Stimulated activated CD8-positive, alpha-beta memory T cell treated with anti-CD3 and anti-CD28 coated beads, Interleukin-15, amount 100 ng/mL, for 48 hours (primary cell): ENCODE results near the gene XYLT1.

Experiments
- DNase-seq, 2 donors: peaks; one replicate each; pipeline ENCODE4 v3.0.0-alpha.2; 2020; ENCODE audit warnings: low read depth in 2 of 2

XYLT1 gene

DNA sequence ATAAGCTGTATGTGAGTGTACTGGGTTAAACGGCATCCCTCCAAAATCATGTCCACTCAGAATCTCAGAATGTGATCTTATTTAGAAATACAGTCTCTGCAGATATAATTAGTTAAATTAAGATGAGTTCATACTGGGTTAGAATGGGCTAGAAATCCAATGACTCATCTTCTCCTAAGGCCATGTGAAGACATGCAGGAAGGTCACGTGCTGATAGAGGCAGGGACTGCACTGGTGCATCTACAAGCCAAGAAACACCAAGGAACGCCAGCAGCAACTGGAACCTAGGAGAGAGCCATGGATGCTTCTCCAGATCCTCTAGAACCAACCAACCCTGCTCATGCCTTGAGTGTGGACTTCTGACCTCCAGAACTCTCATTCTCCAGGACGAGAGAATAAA, 241.0 kb downstream of the XYLT1 start:
- no peak for DNase-seq

DNA sequence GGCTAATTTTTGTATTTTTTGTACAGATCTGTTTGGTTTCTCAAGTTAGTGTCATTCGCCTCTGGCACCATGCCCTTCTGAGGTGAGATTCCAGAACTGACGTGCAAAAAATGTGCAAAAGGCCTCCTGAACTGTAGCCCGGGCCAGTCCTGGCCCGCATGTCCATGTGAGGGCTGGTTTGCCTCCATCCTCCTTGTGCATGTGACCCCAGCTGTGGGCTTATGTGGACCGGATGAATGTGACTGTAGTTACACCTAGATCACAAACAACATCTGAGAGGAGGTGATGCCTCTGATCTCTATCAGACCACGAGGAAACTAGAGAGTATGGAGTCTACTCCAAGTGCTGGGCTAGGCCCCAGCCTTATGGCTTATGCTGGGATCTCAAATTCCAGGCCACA, 241.6 kb downstream of the XYLT1 start:
- DNase-seq, result no peak

DNA sequence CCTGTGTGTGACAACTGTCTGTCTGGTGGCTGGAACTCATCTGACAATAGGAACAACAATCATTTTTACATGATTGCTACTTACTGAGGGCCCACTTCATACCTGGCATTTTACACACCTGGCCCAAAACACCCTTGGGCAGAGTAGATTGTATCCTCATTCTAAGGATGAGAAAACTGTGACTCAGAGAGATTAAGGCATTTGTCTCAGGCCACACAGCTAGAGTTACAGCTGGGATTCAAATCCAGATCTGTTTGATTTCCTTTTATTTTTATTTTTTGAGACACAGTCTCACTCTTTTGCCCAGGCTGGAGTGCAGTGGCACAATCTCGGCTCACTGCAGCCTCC, 242.1 kb downstream of the XYLT1 start:
- DNase-seq, result no peak

DNA sequence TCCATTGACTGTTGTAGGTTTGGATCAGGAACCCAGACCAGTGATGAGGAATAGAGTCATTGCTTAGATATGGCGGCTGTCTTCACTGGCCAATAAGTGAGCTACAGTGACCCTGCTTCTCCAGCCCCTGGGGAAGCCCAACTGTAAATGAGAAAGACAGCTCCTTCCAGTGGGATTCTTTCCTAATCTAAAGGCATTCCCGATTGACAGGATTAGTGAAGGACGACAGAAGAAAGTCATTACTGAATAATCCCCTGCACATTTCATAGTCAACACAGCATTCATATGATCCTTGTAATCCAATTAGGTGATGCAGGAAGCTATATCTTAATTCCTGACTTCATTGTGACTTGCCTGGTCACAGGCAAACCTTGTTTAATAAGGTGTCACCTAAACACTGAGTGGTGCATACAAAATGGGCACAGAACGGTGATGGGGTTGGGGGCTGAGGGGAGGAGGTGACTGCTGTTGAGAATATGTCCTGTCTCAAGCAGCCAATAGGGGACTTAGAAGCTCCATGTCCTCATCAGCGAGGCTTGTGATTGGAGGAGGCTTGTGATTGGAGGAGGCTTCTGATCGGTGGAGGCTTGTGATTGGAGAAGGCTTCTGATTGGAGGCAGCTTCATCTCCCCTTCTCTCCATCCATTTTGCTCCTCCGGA, 242.6 kb downstream of the XYLT1 start:
- no peak for DNase-seq

DNA sequence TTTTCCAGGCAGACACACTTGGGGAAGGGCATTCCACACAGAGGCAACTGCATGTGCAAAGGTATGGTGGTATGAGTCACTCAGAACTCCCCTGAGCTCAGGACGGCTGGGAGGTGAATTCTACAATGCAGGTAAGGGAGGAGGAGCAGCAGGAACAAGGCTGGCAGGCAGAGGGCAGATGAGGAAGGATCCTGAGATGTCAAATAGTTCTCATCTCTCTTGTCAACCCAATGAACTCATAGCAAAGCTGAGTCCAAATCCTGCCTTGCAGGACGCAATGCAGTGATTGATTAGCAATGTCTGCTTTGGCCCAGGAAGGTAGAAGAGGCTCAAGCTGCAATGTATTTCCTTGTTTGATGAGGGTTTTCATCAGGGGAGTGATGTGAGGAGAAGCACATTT, 243.5 kb downstream of the XYLT1 start:
- no peak for DNase-seq

DNA sequence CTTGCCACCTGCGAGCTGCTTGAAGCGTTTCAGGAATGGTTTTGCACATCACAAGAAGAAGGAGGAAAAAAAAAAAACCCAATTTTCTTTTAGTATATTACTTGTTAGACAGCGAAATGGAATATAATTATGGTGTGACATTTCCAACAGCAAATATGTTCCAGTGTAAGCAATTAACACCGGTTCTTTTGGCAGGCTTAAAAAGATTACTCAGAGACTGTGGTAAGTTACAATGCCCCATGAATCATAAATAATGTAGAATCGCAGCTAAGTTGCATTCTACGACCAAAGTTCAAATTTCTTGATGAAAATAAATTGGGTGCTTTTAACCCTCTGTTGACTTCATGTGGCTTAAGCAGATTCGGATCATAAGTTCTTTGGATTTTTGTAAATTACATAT, 245.2 kb downstream of the XYLT1 start:
- no peak for DNase-seq

DNA sequence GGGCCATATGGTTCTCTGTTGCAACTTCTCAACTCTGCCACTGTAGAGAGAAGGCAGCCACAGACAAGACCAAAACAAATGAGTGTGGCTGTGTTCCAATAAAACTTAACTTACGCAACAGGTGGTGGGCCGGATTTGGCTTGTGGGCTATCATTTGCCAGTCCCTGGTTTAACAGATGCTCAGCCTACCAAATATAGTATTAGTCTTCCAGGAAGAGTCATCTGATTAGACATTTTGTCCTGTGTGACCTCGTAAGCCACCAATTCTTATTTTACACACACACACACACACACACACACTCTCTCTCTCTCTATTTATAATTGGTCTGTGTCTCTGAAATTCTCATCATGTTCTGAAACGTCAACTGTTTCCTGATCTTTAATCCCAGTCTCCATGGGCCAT, 245.9 kb downstream of the XYLT1 start:
- peak in 1 of 2 donors; percentile 28 for DNase-seq

DNA sequence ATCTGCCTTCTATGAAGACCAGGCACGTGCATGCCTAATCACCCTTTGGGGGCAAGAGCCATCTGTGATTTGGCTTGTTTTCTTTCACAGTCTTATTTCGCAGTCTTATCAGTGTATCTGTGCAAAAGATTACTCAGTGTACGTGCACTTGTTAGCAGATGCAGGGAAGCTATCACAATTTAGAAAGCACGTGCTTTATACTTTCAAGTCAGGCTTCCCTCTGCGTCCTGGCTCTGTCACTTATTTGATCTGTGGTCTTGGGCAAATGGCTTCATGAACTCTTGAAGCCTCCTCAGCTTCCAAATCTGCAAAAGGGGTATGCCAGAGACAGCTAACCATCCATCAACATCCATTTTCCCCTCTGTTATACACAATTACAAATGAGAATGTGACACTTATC, 246.4 kb downstream of the XYLT1 start:
- DNase-seq, result no peak

DNA sequence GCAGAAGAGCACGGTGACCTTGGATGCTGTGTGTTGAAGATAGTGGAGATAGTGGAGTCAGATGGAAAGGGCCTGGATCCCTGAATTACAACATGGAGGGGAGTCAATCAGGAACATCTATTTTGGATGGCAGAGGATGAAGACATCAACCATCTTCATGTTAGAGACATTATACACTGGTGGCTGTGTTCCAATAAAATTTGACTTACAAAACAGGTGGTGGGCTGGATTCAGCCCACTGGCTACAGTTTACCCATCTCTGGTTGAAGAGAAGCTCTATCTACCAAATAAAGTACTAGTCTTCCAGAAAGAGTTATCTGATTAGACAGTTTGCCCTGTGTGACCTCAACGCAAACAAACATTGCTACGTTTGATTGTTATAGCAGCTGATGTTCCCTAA, 247.2 kb downstream of the XYLT1 start:
- DNase-seq, result no peak

DNA sequence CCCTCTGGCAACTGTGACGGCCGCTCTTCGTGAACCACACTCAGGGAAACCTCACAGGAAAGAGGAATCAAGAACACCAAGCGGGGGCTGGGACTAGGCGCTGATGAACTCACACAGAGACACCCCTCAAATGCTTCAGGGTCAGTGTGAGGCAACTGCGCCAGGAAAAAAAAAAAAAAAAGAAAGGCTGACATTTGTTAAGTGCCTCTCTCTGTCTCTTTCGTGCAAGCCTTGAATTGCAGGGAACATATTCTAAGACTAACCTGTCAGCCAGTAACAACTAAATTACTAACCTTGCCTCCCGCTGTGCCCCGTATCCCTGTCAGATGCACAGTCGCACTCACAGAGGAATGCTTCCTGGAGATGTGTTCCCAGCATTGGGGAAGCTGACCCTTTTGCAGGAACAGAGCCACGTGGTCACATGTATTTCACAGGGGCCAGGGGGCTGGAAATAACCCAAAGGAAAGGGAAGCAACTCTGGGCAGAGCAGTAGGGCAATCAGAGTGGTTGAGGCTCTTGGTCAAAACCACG, 247.8 kb downstream of the XYLT1 start:
- DNase-seq, result no peak

DNA sequence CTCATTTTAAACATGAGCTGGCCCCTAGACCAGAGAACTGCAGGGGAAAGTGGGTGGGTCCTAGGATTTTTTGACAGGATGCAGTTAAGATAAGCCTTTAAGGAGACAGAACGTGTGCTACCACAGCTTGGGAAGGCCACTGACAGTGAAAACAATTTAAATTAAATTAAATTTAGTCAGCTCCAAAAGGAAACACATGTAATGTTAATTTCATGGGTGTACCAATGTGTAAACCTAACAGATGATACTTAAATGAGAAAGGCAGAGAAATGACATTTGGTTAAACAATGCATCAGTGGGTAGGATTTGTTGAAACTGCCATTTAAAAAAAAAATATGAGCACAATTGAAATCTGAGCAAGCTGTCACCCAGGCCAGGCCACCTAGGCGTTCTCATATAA, 250.8 kb downstream of the XYLT1 start:
- no peak for DNase-seq

DNA sequence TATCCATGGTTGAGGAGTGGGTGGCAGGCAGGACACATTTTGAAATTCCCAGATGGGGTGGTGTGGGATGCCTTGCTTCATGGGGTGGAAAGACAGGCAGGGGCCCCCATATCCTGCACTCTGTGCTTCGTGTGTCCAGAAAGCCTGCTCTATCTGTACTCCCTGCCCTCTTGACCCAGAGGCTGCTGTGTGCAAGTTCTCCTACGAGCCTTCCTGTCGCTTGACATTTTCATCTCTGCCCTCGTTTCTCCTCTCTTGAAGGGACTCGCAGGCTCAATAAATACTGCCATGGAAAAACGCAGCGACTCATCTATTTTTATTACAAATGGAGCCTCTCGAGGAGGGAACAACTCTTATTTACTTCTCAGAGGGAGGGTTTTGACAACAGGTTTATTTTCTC, 254.8 kb downstream of the XYLT1 start:
- no peak for DNase-seq

DNA sequence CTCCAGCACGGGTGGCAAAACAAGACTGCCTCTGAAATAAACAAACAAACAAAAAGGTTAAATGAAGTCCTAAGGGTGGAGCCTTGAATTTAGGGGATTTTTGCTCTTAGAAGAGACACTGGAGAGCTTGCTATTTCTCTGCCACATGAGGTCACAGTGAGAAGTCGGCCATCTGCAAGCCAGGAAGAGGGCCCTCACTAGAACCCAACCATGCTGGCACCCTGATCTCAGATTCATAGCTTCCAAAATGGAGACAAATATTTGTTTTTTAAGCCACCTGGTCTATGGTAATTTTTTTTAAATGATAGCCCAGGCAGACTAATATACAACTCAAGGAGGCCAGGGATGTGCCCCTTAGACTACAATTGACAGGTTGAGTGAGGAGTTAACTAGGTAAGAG, 255.5 kb downstream of the XYLT1 start:
- no peak for DNase-seq

DNA sequence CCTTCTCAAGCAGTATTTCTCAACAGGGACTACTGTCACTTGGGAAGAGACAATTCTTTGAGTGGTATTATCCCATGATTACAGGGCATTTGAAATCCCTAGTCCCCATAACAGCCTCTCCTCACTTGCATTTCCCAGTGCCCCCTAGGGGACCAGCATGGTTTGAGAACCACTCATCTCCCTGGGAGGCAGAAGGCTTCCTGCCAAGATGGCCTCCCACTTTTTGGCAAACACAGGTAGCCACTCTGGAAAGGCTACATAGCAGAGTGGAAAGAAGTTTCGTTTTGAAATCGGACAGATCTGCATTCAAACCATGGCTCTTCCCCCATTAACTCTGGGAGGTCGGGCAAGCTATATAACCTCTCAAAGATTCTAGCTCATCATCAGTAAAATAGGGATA, 256.8 kb downstream of the XYLT1 start:
- no peak for DNase-seq

DNA sequence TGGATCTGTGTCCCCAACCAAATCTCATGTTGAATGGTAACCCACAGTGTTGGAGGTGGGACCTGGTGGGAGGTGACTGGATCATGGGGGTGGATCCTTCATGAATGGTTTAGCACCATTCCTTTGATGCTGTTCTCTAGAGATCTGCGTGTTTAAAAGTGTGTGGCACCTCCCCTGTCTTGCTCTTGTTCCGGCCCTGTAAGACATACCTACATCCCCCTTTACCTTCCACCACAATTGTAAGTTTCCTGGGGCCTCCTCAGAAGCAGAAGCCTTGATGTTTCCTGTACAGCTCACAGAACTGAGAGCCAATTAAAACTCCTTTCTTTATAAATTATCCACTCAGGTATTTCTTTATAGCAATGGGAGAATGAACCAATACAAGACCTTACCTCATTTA, 257.7 kb downstream of the XYLT1 start:
- no peak for DNase-seq

DNA sequence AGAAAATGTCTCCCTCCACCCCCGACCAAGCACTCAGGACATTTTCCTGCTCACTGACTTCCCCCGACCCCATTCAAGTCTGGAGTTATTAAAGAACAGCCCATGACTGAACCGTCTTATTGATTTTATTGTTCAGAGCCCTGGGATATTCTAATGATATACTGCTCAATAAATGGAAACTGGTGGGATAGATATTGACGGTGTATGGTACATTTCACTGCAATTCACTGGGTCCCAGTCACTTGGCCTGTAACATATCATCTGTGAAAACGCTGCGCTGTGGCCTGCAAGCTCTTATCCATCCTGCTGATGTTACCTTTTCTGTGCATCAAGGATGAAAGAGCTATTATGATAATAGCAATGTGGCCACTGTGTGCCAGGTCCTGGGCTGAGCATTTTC, 258.2 kb downstream of the XYLT1 start:
- no peak for DNase-seq

DNA sequence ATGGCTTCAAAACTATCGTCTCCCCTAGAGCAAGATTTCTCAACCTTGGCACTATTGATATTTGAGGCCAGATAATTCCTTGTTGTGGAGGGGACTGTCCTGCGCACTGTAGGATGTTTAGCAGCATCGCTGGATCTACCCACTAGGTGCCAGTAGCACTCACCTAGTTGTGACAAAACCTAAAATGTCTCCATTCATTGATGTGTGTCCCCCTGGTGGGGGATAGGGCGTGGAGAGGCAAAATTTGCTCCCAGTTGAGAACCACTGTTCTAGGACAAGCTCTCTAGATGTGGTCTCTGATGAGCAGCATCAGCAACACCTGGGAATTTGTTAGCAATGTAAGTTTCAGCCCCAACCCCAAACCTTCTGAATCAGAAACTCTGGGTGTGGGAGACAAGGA, 259.0 kb downstream of the XYLT1 start:
- peak in 1 of 2 donors; percentile 8 for DNase-seq

DNA sequence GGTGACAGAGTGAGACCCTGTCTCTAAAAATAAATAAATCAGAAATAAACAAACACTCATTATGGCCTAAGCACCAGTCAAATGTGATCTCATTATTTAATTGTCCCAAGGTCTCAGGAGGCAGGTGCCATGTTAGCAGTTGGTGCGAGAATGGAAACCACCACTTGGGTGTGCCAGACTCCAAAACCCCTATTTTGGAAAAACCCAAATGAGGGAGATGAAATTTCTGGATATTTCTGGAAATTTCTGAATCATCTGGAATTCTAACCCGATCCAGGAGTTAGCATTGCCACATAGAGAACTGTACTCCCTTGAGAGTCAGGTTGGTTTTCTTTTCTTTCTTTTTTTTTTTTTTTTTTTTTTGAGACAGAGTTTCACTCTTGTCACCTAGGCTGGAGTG, 264.0 kb downstream of the XYLT1 start:
- DNase-seq, result no peak

DNA sequence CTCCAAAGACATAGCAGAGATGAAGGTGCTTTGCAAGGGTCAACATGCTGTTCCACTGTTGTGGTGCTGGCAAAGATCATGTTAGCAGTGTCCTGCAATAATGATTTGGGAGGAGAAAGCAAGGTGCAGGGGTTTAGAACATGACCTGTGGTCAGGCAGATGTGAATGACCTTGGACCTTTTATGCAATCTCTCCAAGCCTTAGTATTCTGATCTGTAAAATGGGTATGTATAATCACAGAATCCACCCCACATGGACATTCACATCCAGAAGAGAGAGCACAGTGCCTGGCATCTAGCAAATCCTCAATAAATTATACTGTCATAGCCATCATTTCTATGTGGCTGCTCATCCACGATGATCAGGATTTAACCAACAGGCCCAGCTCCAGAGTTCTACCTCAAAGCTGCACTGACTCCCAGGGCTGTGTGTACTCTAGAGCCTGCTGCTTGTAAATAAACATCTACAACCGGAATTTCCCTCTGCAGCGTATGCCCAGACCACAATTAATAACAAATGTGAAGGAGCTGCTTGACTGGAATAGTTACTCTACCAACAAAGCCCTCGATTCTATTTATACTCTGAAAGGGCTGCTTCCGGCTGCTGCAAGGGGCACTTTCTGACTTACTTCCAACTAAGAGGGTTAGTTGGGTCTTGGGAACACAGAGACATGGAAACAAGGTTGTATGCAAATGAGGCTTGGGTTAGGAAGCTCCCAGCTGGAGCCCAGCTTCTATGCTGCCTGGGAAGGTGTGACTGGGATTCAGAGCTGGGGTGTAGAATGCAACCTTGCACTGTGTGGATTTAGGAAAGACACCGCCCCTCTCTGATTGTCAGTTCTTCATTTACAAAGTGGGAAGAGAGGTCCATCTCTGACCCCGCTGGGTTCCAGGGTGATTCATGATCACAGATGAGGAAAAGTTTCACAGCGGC, 265.2 kb downstream of the XYLT1 start:
- DNase-seq, result no peak

DNA sequence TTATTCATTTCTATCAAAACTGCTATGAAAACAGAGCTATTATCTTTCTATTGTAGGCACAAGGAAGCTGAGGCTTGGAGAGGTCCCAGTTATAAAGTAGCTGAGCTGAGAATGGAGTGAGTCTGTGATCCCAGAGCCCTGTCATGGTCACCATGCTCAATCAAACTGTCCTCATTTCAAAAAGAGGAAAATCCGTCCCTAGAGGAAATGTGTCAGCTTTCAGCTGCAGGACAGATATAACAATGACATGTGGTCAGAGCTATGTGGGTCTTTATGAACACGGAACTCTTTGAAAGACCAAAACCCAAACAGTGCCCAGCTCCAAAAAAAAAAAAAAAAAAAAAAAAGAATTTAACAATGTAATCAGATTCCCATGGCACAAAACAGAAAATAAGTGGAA, 266.1 kb downstream of the XYLT1 start:
- no peak for DNase-seq

DNA sequence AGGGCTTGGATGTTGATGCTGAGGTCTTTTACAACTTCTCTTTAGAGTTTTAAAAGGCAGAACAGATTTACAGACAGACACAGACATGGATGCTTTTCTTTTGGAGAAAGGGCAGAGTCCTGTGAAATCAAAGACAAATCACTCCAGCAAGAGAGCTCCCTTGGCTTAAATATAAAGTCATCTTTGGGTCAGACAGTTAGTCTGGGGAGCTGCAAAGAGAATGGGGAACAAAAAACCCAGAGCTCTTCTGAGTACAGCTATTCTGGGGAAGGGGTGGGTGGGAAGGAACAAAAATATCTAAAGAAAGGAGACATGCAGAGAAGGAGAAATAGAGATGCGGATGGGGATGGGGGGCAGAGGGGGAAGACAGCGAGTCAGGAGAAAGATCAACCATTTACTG, 266.6 kb downstream of the XYLT1 start:
- DNase-seq, result no peak

DNA sequence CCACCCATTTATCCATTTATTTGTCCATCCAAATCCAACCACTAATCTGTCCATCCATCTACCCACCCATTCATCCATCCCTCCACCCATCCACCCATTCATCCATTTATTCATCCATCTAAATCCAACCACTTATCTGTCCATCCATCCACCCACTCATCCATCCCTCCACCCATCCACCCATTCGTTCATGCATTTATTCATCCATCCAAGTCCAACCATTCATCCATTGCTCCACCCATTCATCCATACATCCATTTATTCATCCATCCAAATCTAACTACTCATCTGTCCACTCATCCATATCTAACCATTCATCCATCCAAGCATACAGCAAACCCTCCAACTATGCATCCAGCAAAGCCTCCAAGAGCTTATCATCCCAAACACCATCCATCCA, 267.3 kb downstream of the XYLT1 start:
- no peak for DNase-seq

DNA sequence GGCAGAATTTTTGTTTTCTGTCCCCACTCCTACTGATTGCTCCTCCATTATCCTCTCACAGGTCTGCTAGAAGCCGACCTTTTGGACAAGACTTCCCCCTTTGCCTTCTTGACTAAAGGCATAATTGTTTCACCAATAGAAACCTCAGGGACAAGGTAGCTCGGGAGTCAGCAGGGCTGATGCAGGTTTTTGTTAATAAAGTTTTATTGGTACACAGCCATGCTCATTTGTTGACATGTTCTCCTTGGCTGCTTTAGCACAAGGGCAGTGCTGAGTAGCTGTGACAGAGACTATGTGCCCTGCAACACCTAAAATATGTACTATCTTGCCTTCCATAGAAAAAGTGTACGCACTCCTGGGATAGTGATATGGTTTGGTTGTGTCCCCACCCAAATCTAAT, 271.6 kb downstream of the XYLT1 start:
- DNase-seq, result no peak
